Measurements from ENCODE around the gene OR2AE1.
"Not testable (repeated sequence)": the region's sequence is repeated elsewhere in the genome, so short reads cannot be mapped to it uniquely, and the experiment has no call there.

OR2AE1 gene

GRCh38 chr7:99876933-99877332 is at the start of gene OR2AE1:
Gene OR2AE1, minus strand, starts transcription at chr7:99877033. Its CDS starts 0 bp downstream, at chr7:99877033.
- DNase-seq = no peak

- DNase-seq = no peak
Observed at GRCh38 chr7:99926321-99926720, 49.5 kb upstream of the OR2AE1 start.

- DNase-seq = peak; percentile 26 to 44 (median 32)
Observed at GRCh38 chr7:99923200-99923599, 46.4 kb upstream of the OR2AE1 start.

GRCh38 chr7:99920149-99920548 is 43.3 kb upstream of the OR2AE1 start:
- no peak for DNase-seq

GRCh38 chr7:99919814-99920112 is 42.9 kb upstream of the OR2AE1 start:
- no peak for DNase-seq

- DNase-seq = peak; percentile 94 to 96 (median 94)
Observed at GRCh38 chr7:99918959-99919813, 42.4 kb upstream of the OR2AE1 start, which contains the start of gene TRIM4. Gene TRIM4, minus strand, starts transcription at chr7:99919530. Its CDS starts 129 bp downstream, at chr7:99919401.

- no peak for DNase-seq
Observed at GRCh38 chr7:99910976-99911375, 34.1 kb upstream of the OR2AE1 start.

- no peak for DNase-seq
Observed at GRCh38 chr7:99901581-99901980, 24.7 kb upstream of the OR2AE1 start.

GRCh38 chr7:99899830-99900519 is 23.1 kb upstream of the OR2AE1 start:
- no peak for DNase-seq

GRCh38 chr7:99898836-99899235 is 22.0 kb upstream of the OR2AE1 start:
- no peak for DNase-seq

- DNase-seq = no peak
Observed at GRCh38 chr7:99898023-99898357, 21.2 kb upstream of the OR2AE1 start.

- no peak for DNase-seq
Observed at GRCh38 chr7:99897322-99898022, 20.6 kb upstream of the OR2AE1 start.

GRCh38 chr7:99894738-99895137 is 17.9 kb upstream of the OR2AE1 start:
- DNase-seq = no peak

- DNase-seq = no peak
Observed at GRCh38 chr7:99893280-99893679, 16.4 kb upstream of the OR2AE1 start.

GRCh38 chr7:99890348-99890747 is 13.5 kb upstream of the OR2AE1 start:
- DNase-seq = not testable (repeated sequence)

- DNase-seq = not testable (repeated sequence)
Observed at GRCh38 chr7:99888366-99888765, 11.5 kb upstream of the OR2AE1 start.

GRCh38 chr7:99881370-99881769 is 4.5 kb upstream of the OR2AE1 start:
- DNase-seq = no peak

- no peak for DNase-seq
Observed at GRCh38 chr7:99876491-99876890, 342 bp downstream of the OR2AE1 start.

- DNase-seq = no peak
Observed at GRCh38 chr7:99868246-99868645, 8.6 kb downstream of the OR2AE1 start.

- DNase-seq = not testable (repeated sequence)
Observed at GRCh38 chr7:99867477-99867876, 9.4 kb downstream of the OR2AE1 start.

- no peak for DNase-seq
Observed at GRCh38 chr7:99863847-99864440, 12.9 kb downstream of the OR2AE1 start.

GRCh38 chr7:99860281-99861127 is 16.3 kb downstream of the OR2AE1 start:
- DNase-seq = no peak

Data from suppressor macrophage treated with lipopolysaccharide for 1 hour (primary cell).